ENCODE measurements around the gene NME2. TPM values are rescaled to one million over a fixed set of nuclear protein-coding genes. Genes with fewer than 3 reads are reported as not detected.

Gene NME2
- total RNA-seq, 1 experiment from 2014 or later = 734 TPM

GRCh38 chr17:51180486-51180885 is 14.3 kb downstream of the NME2 start:
- no TSS peak for BruUV-seq (replicated peaks)
- Histone ChIP-seq H3K4me1 (no peaks in the 10 kb centered on the region), H3K27me3 (replicated peaks; ENCODE audit: control insufficient read depth, insufficient read depth, low read length) (no peaks in the 10 kb centered on the region), H3K36me3 (ENCODE audit: control insufficient read depth, insufficient read depth, low read length) (no peaks in the 10 kb centered on the region; the same call in 1 of the 2 replicates), H3K9me3 (no peaks in the 10 kb centered on the region), H3K4me3 (ENCODE audit: low read depth, low read length) (no peak overlapping the region)
- DNase-seq = no peak
- no peaks in the 10 kb centered on the region for H3K9me3 Mint-ChIP-seq (ENCODE audit: unreplicated experiment)
- intact Hi-C loops (cut with micrococcal nuclease; ENCODE audit: unreplicated experiment) = no loop called here
- no peak for TF ChIP-seq CTCF (IDR thresholded peaks at IDR 0.05; ENCODE audit: insufficient read depth in 1 of 2, low read depth in 1 of 2, low read length in 1 of 2, severe bottlenecking in 1 of 2, unreplicated experiment in 1 of 2)
- ChIA-PET POLR2A (no interaction called here), CTCF (no interaction called here)
- peaks cover 53% of the 10 kb centered on the region for H3K36me3 Mint-ChIP-seq (ENCODE audit: insufficient read depth, unreplicated experiment)
- H3K27me3 Mint-ChIP-seq (ENCODE audit: insufficient read depth, unreplicated experiment) = no peaks in the 10 kb centered on the region
- no peaks in the 10 kb centered on the region for H3K4me1 Mint-ChIP-seq (ENCODE audit: low read depth, unreplicated experiment)
- no peak overlapping the region for H3K4me3 Mint-ChIP-seq (ENCODE audit: unreplicated experiment)
- H3K27ac Mint-ChIP-seq (ENCODE audit: unreplicated experiment) = no peak overlapping the region

GRCh38 chr17:51184124-51184523 is 17.9 kb downstream of the NME2 start:
- Histone ChIP-seq H3K9me3 (no peaks in the 10 kb centered on the region), H3K4me3 (ENCODE audit: low read depth, low read length) (no peak overlapping the region), H3K27me3 (replicated peaks; ENCODE audit: control insufficient read depth, insufficient read depth, low read length) (no peaks in the 10 kb centered on the region), H3K36me3 (ENCODE audit: control insufficient read depth, insufficient read depth, low read length) (no peaks in the 10 kb centered on the region; the same call in 1 of the 2 replicates), H3K4me1 (no peaks in the 10 kb centered on the region)
- no peaks in the 10 kb centered on the region for H3K4me1 Mint-ChIP-seq (ENCODE audit: low read depth, unreplicated experiment)
- H3K4me3 Mint-ChIP-seq (ENCODE audit: unreplicated experiment) = no peak overlapping the region
- ChIA-PET CTCF (no interaction called here), POLR2A (no interaction called here)
- no peak overlapping the region for H3K27ac Mint-ChIP-seq (ENCODE audit: unreplicated experiment)
- intact Hi-C loops (cut with micrococcal nuclease; ENCODE audit: unreplicated experiment) = no loop called here
- no peaks in the 10 kb centered on the region for H3K27me3 Mint-ChIP-seq (ENCODE audit: insufficient read depth, unreplicated experiment)
- BruUV-seq (replicated peaks) = no TSS peak
- peaks cover 68% of the 10 kb centered on the region for H3K36me3 Mint-ChIP-seq (ENCODE audit: insufficient read depth, unreplicated experiment)
- TF ChIP-seq CTCF (IDR thresholded peaks at IDR 0.05; ENCODE audit: insufficient read depth in 1 of 2, low read depth in 1 of 2, low read length in 1 of 2, severe bottlenecking in 1 of 2, unreplicated experiment in 1 of 2) = no peak
- H3K9me3 Mint-ChIP-seq (ENCODE audit: unreplicated experiment) = no peaks in the 10 kb centered on the region
- DNase-seq = no peak

GRCh38 chr17:51185763-51186332 is 19.6 kb downstream of the NME2 start:
- Histone ChIP-seq H3K4me3 (ENCODE audit: low read depth, low read length) (no peak overlapping the region), H3K4me1 (no peaks in the 10 kb centered on the region), H3K36me3 (ENCODE audit: control insufficient read depth, insufficient read depth, low read length) (no peaks in the 10 kb centered on the region; the same call in 1 of the 2 replicates), H3K27me3 (replicated peaks; ENCODE audit: control insufficient read depth, insufficient read depth, low read length) (no peaks in the 10 kb centered on the region), H3K9me3 (no peaks in the 10 kb centered on the region)
- DNase-seq = no peak
- intact Hi-C loops (cut with micrococcal nuclease; ENCODE audit: unreplicated experiment) = no loop called here
- no TSS peak for BruUV-seq (replicated peaks)
- TF ChIP-seq CTCF (IDR thresholded peaks at IDR 0.05; ENCODE audit: insufficient read depth in 1 of 2, low read depth in 1 of 2, low read length in 1 of 2, severe bottlenecking in 1 of 2, unreplicated experiment in 1 of 2) = no peak
- CTCF ChIA-PET = no interaction called here
- Mint-ChIP-seq H3K27ac (ENCODE audit: unreplicated experiment) (no peak overlapping the region), H3K9me3 (ENCODE audit: unreplicated experiment) (no peaks in the 10 kb centered on the region), H3K36me3 (ENCODE audit: insufficient read depth, unreplicated experiment) (peaks cover 74% of the 10 kb centered on the region), H3K4me1 (ENCODE audit: low read depth, unreplicated experiment) (no peaks in the 10 kb centered on the region), H3K27me3 (ENCODE audit: insufficient read depth, unreplicated experiment) (no peaks in the 10 kb centered on the region), H3K4me3 (ENCODE audit: unreplicated experiment) (no peak overlapping the region)
- POLR2A ChIA-PET = no interaction called here

Data from Caco-2 (cell line).